Stimulated activated naive CD4-positive, alpha-beta T cell (primary cell): ENCODE results near the gene FXYD1.
"Not testable (repeated sequence)": the region's sequence is repeated elsewhere in the genome, so short reads cannot be mapped to it uniquely, and the experiment has no call there.

Experiments
- DNase-seq, 6 experiments: peaks; one replicate each; lab custom pipeline; 2025; lab: John Stamatoyannopoulos, UW

FXYD1 gene

GRCh38 chr19:35125270-35125717, 13.3 kb upstream of the FXYD1 start:
- no peak for DNase-seq

- no peak for DNase-seq
These were observed 12.6 kb upstream of the FXYD1 start for GRCh38 chr19:35125749-35126623.

GRCh38 chr19:35126624-35126959, 12.0 kb upstream of the FXYD1 start:
- DNase-seq: no peak

GRCh38 chr19:35127871-35128270, 10.8 kb upstream of the FXYD1 start:
- DNase-seq: no peak

- DNase-seq: no peak
These were observed 10.1 kb upstream of the FXYD1 start for GRCh38 chr19:35128398-35129057.

GRCh38 chr19:35129724-35130274, 8.8 kb upstream of the FXYD1 start:
- not testable (repeated sequence) for DNase-seq

- DNase-seq: no peak
These were observed 7.6 kb upstream of the FXYD1 start for GRCh38 chr19:35130761-35131720.

- no peak for DNase-seq
These were observed 6.4 kb upstream of the FXYD1 start for GRCh38 chr19:35132254-35132653.

GRCh38 chr19:35133826-35134225, 4.8 kb upstream of the FXYD1 start:
- no peak for DNase-seq

- no peak for DNase-seq
These were observed 3.9 kb upstream of the FXYD1 start, which contains the start of gene LGI4 for GRCh38 chr19:35134601-35135242. LGI4 (minus strand) TSS chr19:35135059; CDS start chr19:35134680, 379 bp downstream.

- peak in 5 of 6 experiments; percentile 16 to 48 (median 35) for DNase-seq
These were observed 3.2 kb upstream of the FXYD1 start for GRCh38 chr19:35135389-35135909.

- no peak for DNase-seq
These were observed 2.4 kb upstream of the FXYD1 start for GRCh38 chr19:35136231-35136630.

GRCh38 chr19:35136977-35137702, 1.5 kb upstream of the FXYD1 start:
- no peak for DNase-seq

GRCh38 chr19:35140207-35140961, 1.8 kb downstream of the FXYD1 start:
- DNase-seq: no peak

GRCh38 chr19:35140962-35141836, 2.6 kb downstream of the FXYD1 start:
- DNase-seq: peak; percentile 88 to 97 (median 95)

GRCh38 chr19:35141837-35142605, 3.4 kb downstream of the FXYD1 start:
- peak in 3 of 6 experiments; percentile 4 to 31 (median 12) for DNase-seq

GRCh38 chr19:35142606-35143230, 4.1 kb downstream of the FXYD1 start:
- peak; percentile 20 to 76 (median 68) for DNase-seq
